Esophagus squamous epithelium (tissue), 4 donors: Measurements from ENCODE around the gene MAP2K7.
"Not testable (repeated sequence)": the region's sequence is repeated elsewhere in the genome, so short reads cannot be mapped to it uniquely, and the experiment has no call there.

Experiments
- POLR2A ChIP-seq, 4 donors: fragments of 450-650 bp; IDR thresholded peaks; one replicate each; pipeline ENCODE4 v1.6.1; 2017; ENCODE audit warnings: antibody characterized with exemption in 4 of 4, mild to moderate bottlenecking in 4 of 4, moderate library complexity in 3 of 4
- TF ChIP-seq, protein P1 (sequence below), 6 experiments: fragments of 450-650 bp in 4 of 6; fragments of 200-600 bp in 2 of 6; sonication (generic) in 2 of 6; IDR thresholded peaks; one replicate each; pipeline ENCODE4 v1.5.1; 2016 to 2019; ENCODE audit warnings: antibody characterized with exemption in 6 of 6, mild to moderate bottlenecking in 4 of 6, moderate library complexity in 4 of 6

DNA sequence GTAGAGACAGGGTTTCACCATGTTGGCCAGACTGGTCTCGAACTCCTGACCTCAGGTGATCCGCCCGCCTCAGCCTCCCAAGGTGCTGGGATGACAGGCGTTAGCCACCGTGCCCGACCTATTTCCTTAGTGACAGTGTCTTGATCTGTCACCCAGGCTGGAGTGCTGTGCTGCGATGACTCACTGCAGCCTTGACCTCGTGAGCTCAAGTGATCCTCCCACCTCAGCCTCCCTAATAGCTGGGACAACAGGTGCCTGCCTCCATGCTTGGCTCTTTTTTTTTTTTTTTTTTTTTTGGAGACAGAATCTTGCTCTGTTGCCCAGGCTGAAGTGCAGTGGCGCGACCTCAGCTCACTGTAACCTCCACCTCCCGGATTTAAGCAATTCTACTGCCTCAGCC lies 26.4 kb downstream of the MAP2K7 start:
- TF ChIP-seq POLR2A (IDR thresholded peaks at IDR 0.05), result not testable (repeated sequence)
- TF ChIP-seq, protein P1, sequence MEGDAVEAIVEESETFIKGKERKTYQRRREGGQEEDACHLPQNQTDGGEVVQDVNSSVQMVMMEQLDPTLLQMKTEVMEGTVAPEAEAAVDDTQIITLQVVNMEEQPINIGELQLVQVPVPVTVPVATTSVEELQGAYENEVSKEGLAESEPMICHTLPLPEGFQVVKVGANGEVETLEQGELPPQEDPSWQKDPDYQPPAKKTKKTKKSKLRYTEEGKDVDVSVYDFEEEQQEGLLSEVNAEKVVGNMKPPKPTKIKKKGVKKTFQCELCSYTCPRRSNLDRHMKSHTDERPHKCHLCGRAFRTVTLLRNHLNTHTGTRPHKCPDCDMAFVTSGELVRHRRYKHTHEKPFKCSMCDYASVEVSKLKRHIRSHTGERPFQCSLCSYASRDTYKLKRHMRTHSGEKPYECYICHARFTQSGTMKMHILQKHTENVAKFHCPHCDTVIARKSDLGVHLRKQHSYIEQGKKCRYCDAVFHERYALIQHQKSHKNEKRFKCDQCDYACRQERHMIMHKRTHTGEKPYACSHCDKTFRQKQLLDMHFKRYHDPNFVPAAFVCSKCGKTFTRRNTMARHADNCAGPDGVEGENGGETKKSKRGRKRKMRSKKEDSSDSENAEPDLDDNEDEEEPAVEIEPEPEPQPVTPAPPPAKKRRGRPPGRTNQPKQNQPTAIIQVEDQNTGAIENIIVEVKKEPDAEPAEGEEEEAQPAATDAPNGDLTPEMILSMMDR (IDR thresholded peaks at IDR 0.05), result not testable (repeated sequence)
